Measurements from ENCODE around the gene IL17C. TPM values are rescaled to one million over a fixed set of nuclear protein-coding genes. Genes with fewer than 3 reads are reported as not detected.
A peak's percentile ranks its signal among the peaks of the same experiment; 100 is the strongest.

The IL17C gene
- total RNA-seq, 2 donors from 2014 or later: not detected

GRCh38 chr16:88622866-88623265 is 15.5 kb upstream of the IL17C start:
- ATAC-seq: no peak
- intact Hi-C loops (cut with DNase I, micrococcal nuclease): no loop called here
- no peak for DNase-seq

DNA sequence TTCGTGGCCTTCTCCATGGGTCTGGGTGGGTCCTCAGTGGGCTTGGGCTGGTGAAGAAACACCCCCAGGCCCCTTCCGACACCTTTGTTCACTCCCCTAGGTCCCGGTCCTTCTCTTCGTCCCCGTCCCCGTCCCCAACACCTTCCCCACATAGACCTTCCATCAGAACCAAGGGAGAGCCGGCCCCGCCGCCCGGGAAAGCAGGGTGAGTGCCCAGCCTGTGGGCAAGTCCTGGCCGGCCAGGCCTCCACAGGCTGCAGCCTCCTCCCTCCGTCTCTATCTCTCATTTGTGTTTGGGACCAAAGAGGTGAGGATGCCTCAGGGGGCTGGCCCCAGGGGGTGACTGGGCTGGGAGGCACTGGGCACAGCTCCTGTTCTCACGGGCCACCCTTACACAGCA is 14.5 kb upstream of the IL17C start:
- DNase-seq: no peak
- intact Hi-C loops (cut with DNase I, micrococcal nuclease): no loop called here
- no peak for ATAC-seq

DNA sequence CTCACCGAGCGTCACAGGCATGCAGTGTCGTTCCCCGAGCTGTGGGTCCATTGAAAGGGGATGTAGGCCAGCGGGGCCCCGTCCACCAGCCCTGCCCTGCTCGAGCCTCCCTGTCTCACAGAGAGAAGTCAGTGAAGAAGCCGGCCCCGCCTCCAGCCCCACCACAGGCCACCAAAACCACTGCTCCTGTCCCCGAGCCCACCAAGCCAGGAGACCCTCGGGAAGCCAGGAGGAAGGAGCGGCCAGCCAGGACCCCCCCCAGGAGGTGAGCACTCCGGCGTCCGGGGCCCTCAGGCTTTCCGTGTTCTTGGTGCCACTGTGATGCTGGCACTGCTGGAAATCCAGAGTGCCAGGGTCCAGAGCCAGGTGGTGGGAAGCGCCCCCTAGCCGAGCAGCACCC is 13.9 kb upstream of the IL17C start:
- ATAC-seq: no peak
- no peak for DNase-seq
- intact Hi-C loops (cut with DNase I, micrococcal nuclease): no loop called here

- intact Hi-C loops (cut with DNase I, micrococcal nuclease): no loop called here
- no peak for DNase-seq
- ATAC-seq: no peak
These were observed 13.3 kb upstream of the IL17C start for GRCh38 chr16:88624977-88625576.

- intact Hi-C loops (cut with DNase I, micrococcal nuclease): no loop called here
- no peak for DNase-seq
- no peak for ATAC-seq
These were observed 11.7 kb upstream of the IL17C start for GRCh38 chr16:88626646-88627045.

DNA sequence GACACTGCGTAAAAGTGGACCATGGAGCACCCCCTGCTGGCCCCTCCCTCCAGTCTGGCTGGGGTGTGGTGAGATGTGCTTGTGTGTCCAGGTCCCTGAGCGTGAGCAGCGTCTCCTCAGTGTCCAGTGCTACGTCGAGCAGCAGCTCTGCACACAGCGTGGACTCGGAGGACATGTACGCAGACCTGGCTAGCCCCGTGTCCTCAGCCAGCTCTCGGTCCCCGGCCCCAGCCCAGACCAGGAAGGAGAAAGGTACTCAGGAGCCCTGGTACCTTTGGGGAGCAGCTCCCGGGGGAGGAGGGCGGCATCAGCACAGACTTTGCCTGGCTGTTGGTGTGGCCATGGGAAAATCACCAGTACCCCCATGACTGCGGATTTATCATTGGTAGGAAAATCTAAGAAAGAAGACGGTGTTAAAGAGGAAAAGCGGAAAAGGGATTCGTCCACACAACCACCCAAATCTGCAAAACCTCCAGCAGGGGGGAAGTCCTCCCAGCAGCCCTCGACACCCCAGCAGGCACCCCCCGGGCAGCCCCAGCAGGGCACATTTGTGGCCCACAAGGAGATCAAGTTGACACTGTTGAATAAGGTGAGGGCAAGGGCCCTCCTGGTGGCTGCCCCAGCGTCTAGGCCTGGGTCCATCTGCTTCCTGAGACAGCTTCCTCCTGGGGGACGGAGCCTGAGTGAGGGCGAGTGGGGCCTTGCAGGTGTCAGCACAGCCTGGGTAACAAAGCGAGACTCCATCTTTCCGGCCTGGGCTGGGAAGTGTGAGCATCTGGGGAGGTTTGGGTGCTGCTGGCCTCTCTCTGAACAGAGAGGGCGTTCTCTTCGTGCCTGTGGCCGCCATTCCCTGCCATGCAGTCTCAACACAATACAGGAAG is 10.6 kb upstream of the IL17C start:
- ATAC-seq (no peak), DNase-seq (no peak)
- intact Hi-C loops (cut with DNase I, micrococcal nuclease): no loop called here

DNA sequence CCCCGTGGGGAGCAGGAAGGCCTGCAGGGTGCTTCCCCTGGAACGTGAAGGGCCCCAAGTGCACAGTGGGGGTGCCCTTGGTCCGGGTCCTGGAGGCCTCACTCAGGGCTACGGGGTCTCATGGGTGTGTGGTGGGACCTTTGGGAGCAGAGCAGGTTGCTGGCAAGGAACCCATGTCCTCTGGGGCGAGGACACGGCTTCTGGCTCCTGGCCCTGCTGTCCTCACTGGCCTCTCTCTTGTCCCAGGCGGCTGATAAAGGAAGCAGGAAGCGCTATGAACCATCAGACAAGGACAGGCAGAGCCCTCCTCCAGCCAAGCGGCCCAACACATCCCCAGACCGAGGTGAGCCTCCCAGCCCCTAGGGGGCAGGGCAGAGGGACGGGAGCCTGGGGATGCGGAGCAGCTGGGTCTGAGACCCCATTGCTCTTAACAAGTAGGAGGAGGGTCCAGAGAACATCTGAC is 9.8 kb upstream of the IL17C start:
- ATAC-seq (peak; percentile 17), DNase-seq (no peak)
- intact Hi-C loops (cut with DNase I, micrococcal nuclease): no loop called here

DNA sequence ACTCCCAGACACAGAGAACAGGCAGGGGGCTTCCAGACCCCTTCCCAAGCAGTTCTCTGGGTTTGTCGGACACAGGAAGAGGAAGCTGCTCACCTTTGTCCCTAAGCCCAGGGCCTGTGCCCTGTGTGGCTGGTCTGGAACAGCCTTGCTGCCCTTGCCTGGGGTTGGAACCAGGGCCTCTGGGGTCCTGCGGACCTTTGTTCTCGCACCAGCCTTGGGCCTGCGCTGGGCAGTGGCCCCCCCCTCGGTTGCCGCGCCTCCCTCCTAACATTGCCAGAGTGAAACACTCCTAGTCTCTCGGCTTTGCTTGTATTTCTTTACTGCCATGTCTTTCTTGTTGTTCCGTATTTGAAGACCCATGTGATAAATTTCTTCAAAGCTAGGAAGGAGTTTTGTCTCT is 8.5 kb upstream of the IL17C start:
- no peak for DNase-seq
- intact Hi-C loops (cut with DNase I, micrococcal nuclease): no loop called here
- ATAC-seq: no peak

DNA sequence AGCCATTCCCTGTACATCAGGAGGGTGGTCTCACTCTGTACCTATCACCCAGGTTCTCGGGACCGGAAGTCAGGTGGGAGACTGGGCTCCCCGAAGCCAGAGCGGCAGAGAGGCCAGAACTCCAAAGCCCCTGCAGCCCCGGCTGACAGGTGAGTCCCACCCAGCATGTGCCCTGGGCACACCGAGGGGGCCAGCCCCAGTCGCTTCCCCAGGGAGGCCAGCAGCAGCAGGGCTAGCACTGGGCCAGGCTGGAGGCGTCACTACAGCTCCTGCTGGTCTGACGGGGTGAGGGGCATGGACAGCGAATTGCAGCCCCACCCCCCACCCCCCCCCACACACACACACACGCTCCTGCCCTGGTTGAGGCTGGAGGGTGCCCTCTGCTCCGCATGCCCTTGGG is 7.9 kb upstream of the IL17C start:
- DNase-seq (no peak), ATAC-seq (no peak)
- intact Hi-C loops (cut with DNase I, micrococcal nuclease): no loop called here

DNA sequence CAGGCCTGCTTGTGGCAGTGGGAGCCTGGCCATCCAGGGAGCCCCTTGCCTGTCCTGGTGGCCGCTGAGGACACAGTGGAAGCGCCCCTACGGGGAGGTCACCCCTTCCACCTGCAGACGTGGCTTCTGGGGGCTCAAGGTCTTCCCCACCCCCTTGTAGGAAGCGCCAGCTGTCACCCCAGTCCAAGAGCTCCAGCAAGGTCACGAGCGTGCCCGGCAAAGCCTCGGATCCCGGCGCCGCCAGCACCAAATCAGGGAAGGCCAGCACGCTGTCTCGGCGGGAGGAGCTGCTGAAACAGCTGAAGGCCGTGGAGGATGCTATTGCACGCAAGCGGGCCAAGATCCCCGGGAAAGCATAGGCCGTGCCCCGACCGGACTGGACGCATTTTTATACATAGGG is 7.4 kb upstream of the IL17C start:
- DNase-seq (no peak), ATAC-seq (no peak)
- intact Hi-C loops (cut with DNase I, micrococcal nuclease): no loop called here

- DNase-seq (no peak), ATAC-seq (no peak)
- intact Hi-C loops (cut with DNase I, micrococcal nuclease): no loop called here
These were observed 7.0 kb upstream of the IL17C start for GRCh38 chr16:88631384-88631783.

- ATAC-seq: no peak
- DNase-seq: no peak
- intact Hi-C loops (cut with DNase I, micrococcal nuclease): no loop called here
These were observed 6.3 kb upstream of the IL17C start for GRCh38 chr16:88631920-88632586.

- ATAC-seq (no peak), DNase-seq (no peak)
- intact Hi-C loops (cut with DNase I, micrococcal nuclease): no loop called here
These were observed 5.8 kb upstream of the IL17C start for GRCh38 chr16:88632587-88632930.

DNA sequence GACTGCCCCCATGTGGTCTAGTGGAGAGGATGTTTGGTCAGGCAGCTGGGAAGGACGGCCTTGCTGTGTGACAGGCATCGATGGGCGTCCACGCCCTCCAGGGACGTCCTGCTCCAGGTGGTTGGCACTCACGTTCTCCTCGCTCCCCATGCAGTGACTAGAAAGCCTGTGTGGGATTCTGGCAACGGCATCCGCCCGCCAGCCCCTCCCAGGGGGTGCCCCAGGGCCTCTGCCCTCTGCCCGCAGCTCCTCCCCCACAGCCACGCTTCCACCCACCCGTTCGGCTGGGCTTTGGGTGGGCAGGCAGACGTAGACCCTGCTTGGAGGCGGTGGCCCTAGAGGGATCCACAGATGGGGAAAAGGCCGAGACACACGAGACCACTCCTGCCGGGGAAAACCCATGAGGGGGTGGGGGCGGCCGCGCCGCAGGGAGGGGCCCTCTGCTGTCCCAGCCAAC is 4.7 kb upstream of the IL17C start:
- intact Hi-C loops (cut with DNase I, micrococcal nuclease): no loop called here
- DNase-seq: peak; percentile 65 to 72

DNA sequence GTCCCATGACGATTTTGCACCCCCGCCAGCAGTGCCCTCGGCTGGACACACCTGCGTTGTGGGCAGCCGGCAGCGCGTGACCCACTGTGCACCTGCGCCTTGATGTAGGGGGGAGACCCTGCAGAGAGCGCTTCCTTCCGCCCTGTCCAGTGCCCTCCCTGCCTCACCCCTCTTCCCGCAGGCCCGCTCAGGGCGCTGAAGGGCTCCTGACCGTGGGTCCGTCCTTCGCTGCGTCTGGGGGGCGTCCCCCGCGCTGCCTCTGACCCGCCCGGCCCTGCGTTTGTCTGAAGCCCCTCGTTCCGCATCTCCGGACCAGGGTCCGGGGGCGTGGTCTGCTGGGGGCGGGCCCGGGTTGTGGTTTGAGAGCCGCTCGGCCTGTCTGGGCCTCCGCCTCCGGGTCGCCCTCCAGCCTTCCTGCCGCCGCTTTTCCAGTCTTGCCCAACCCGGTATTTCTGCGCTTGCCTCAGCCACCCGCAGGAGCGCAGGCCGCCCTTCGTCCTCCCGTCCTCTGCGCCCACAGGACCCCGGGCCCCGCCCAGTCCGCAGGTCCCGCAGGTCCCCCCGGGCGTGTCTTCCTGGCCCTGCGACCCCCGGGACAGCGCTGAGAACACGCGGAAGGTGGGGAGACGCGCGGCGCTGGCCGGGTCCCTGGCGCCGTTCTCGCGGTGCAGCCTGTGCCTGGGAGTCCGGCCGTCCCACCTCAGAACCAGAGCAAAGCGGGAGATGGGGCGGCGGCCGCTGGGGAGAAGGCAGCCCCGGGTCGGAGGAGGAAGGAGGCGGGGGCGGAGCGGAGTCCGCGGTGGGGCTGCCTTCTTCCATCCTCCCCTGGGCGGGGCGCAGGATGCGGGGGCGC is 4.0 kb upstream of the IL17C start:
- peak; percentile 69 for DNase-seq

More for the DNA sequence above, 4.7 kb upstream of the IL17C start:
- peak; percentile 67 for ATAC-seq

GRCh38 chr16:88634994-88635670 is 3.2 kb upstream of the IL17C start:
- DNase-seq: no peak
- no peak for ATAC-seq
- intact Hi-C loops (cut with DNase I, micrococcal nuclease): no loop called here

More for the DNA sequence above, 4.0 kb upstream of the IL17C start:
- intact Hi-C loops (cut with DNase I, micrococcal nuclease): no loop called here
- ATAC-seq: peak; percentile 30

- no peak for DNase-seq
- intact Hi-C loops (cut with DNase I, micrococcal nuclease): no loop called here
- no peak for ATAC-seq
These were observed 2.6 kb upstream of the IL17C start for GRCh38 chr16:88635671-88636319.
